GM18499 (cell line): ENCODE measurements around the gene IFIH1.
A peak's percentile ranks its signal among the peaks of the same experiment; 100 is the strongest.

Experiments
- ATAC-seq: cut with Tn5 transposase; IDR thresholded peaks from one replicate; pipeline ENCODE4 v1.9.1; 2021; ENCODE audit warnings: moderate number of reproducible peaks; ENCODE audit not compliant: insufficient read depth, unreplicated experiment

IFIH1 gene

GRCh38 chr2:162261032-162261945 lies 57.2 kb downstream of the IFIH1 start:
- ATAC-seq = peak; percentile 45

DNA sequence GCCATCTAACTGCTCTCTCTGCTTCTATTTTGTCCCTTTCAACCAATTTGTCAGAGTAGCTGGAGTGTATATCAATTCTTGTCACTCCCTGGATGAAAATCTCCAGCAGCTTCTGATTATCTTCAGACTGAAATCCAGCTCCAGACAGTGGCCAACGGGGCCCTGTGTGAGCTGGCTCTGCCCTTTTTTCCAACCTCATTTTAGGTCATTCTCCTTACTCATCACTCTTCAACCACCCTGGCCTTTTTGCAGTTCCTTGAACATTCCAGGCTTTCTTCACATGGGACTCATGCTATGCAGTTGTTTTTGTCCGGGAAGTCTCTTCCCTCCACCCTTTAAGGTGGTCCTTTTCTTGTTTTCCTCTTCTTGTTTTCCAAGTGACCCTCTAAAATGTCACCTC lies 59.8 kb downstream of the IFIH1 start:
- no peak for ATAC-seq

GRCh38 chr2:162258169-162258568 lies 60.3 kb downstream of the IFIH1 start:
- ATAC-seq = no peak

GRCh38 chr2:162257425-162257824 lies 61.1 kb downstream of the IFIH1 start:
- ATAC-seq = no peak

DNA sequence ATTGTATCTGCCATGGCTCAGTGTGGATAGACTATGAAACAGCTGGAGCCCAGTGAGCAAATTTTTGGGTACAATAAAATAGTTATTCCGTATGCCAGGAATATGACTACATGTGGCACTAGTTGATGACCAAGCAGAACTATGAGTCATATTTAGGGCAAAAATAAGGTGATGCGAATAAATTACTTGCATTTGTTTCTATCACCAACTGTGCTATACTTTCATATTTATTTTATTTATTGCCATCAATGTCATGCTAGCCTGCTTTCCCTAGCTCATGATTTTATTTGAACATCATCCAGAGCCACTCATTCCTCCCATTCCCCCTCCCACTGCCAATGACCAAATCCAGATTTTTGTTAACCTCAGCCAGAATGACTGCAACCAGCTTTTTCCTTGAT lies 61.9 kb downstream of the IFIH1 start:
- ATAC-seq = no peak

DNA sequence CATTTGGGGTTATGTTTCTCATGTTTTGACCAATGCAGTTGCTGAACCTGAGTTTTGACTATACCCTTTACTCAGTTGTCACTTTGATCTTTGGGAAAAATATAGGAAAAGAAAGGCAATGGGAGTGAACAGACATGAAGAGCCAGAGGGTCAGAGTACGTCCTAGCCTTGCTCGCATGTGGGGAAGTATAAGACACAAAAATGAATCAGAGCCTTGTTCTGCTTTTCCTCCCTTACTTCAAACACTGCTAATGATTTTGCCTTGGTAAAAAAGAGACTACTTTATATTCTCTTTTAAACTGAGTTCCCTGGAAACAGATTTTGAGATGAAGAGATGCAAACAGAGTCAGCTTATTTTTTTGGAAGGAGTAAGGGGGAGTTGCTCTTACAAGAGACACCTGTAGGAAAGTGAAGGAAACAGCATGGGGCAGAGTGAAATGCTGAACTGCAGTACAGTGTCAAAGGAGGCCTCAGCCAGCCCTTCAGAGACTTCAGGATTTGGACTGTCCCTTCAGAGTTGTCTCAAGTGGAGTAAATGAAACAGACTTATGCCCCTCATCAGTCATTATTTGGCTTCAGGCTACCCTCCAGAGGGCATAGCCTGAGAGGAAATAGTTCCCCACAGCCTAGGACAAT lies 64.1 kb downstream of the IFIH1 start:
- ATAC-seq = no peak

DNA sequence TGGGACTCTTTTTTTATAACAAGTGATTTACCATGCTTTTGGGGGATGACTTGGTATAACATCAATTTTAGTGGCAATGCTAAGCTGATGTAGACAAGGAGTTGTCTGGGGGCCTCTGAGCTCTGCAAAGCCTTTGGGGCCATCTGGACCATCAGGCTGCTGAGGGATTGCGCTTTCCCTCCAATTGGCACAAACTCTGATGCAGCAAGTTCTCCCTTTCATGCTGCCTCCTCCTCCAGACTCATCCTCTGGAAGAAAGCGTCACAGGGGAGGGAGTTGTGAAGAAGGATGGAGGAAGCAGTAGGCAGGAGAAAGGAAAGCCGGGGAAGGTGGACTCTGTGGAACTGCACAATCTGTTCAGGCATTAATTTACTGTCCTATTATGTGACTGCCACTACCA lies 65.0 kb downstream of the IFIH1 start:
- no peak for ATAC-seq

DNA sequence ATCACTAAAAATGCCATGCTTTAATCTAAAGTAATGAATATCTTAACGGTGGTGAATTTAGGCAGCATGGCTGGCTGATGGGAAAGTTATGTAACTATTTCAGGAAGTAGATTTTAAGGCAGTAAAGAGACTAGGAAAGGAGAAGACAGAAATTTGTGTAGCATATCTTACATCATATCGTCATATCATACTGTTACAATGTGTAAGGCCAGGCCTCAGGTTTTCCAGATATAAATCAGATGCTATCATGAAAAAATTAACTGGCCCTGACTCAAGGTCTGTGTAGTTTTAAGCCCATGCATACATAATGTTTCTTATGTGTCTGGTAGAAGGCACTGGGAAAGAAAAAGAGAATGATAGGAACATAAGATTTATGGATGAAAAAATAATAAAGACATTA lies 66.3 kb downstream of the IFIH1 start:
- ATAC-seq = no peak

DNA sequence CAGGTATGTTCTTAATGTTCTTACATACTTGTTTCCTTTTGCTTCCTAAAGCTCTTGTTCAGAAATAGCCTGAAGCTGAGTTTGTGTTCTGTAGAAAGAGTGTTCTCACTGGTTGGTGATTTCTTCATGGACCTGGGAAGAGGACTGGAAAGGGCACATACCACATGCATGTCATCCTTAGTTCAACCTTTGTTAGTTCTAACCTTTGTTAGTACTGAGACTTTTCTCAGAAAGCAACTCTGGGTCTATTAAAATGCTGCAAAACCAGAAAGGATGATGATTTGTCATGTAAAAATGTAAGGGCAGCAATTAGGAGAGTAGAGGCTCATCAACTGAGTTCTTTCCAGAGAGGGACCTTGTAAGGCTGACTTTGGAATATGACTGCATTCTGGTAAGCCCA lies 72.7 kb downstream of the IFIH1 start:
- ATAC-seq = no peak

GRCh38 chr2:162245061-162245460 lies 73.4 kb downstream of the IFIH1 start:
- no peak for ATAC-seq

- no peak for ATAC-seq
Observed at GRCh38 chr2:162244541-162245031, 73.9 kb downstream of the IFIH1 start.

DNA sequence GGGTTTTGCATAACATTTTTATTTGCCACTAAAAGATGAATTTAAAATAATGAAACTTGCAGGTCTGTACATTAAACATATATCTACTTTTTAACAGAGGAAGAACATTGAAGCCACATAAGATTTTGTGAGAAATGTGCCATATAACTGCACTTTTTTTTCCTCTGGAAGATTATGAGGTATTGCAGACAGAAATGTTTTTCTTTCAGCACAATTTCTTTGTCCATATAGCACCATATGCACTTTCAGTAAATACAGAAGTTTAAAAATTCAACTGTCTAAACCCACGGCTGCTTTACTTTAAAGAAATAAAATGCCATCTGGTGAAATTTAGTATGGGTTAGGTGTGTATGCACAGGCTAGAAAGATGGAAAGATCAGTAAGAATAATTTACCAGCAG lies 74.8 kb downstream of the IFIH1 start:
- ATAC-seq = no peak

GRCh38 chr2:162243294-162243693 lies 75.2 kb downstream of the IFIH1 start, which contains the start of gene FAP:
Gene FAP (minus strand): TSS chr2:162243445. CDS start chr2:162243327, 118 bp downstream.
- ATAC-seq = no peak

- no peak for ATAC-seq
Observed at GRCh38 chr2:162242586-162243280, 75.8 kb downstream of the IFIH1 start.

GRCh38 chr2:162241571-162241970 lies 76.9 kb downstream of the IFIH1 start:
- ATAC-seq = no peak

DNA sequence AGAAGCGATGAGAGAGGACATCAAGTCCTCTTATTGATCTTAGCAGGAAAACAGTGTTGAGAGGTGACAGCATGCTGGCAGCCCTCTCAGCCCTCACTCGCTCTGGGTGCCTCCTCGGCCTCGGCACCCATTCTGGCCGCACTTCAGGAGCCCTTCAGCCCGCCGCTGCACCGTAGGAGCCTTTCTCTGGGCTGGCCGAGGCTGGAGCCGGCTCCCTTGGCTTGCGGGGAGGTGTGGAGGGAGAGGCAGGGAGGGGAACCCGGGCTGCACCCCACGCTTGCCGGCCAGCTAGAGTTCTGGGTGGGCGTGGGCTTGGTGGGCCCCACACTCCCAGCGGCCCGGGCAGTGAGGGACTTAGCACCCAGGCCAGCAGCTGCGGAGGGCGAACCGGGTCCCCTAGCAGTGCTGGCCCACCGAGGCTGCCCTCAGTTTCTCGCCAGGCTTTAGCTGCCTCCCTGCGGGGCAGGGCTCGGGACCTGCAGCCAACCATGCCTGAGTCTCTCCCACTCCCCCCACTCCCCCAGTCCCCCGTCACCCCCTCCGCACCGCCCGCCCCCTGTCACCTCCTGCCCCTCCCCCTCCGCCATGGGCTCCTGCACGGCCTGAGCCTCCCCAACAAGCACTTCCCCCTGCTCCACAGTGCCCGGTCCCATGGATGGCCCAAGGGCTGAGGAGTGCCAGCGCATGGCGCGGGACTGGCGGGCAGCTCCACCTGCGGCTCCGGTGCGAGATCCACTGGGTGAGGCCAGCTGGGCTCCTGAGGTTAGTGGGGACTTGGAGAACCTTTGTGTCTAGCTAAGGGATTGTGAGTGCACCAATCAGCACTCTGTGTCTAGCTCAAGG lies 83.6 kb downstream of the IFIH1 start:
- ATAC-seq = no peak

GRCh38 chr2:162233197-162233596 lies 85.3 kb downstream of the IFIH1 start:
- no peak for ATAC-seq

DNA sequence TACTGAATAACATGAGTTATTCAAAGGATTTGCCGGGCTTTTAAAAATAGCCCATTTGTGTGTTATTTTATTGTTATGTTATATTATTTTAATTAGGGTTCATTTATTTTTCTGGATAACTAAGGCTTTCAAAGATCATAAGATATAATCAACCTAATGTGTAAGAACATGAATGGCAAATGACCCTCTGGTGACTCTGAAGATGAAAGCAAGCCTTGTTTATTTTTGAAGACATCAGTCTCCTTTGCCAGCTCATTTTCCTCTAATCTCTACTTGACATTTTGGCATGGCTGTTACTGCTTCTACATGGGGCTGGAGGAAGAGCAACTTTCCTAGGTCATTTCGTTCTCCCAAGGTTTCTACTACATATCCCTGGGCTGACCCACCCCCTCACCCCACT lies 85.8 kb downstream of the IFIH1 start:
- ATAC-seq = no peak

DNA sequence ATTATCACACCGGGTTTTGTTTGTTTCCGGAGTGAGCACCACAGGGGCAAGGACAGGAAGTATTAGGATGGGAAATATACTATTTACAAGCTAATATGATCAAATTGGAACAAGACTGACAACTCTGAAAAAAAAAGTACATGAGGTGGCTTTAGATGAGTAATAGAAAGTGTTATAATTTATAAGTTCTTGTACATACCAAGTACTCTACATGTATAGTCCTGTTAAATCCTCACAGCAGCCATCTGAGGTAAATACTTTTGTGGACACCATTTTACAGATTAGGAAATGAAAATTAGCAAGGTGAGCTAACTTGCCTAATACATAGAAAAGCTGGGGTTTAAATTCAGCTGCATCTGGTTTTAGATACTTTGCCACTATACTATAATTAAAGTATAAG lies 86.5 kb downstream of the IFIH1 start:
- no peak for ATAC-seq

DNA sequence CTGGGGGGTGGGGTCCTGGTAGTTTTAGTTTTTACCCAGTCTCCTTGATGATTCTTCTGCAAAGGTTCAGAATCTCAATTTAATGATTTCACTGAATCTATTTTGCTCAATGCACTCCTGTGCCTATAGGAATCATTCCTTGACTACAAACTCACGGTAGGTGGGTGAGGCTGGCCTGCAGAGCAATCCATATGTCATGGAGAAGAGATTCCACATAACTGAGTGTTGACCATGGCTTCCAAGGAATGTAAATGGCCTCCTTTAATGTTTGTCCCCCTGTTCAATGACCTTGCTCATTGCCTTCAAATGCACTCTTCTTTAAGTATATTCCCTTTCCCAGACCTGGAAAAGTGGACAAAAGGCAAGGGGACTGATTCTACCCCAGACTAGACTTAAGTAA lies 87.7 kb downstream of the IFIH1 start:
- no peak for ATAC-seq
